Thymus (tissue), 11 donors: ENCODE measurements around the gene UMAD1. TPM values are rescaled to one million over a fixed set of nuclear protein-coding genes. Genes with fewer than 3 reads are reported as not detected.

ENCODE experiments used
- DNase-seq, 9 donors: peaks; one replicate each; pipeline ENCODE4 v3.0.0-alpha.2; 2013; ENCODE audit warnings: low spot score in 9 of 9, low read depth in 6 of 9, missing footprints in 1 of 9
- H3K27ac ChIP-seq, 2 donors: one replicate each; pipeline ENCODE4 v1.5.1; 2013; ENCODE audit warnings: control low read depth in 1 of 2, low read depth in 1 of 2, low read length in 1 of 2, mild to moderate bottlenecking in 1 of 2, moderate library complexity in 1 of 2
- H3K27me3 ChIP-seq, 2 donors: one replicate each; pipeline ENCODE4 v1.5.1; 2013; ENCODE audit warnings: low read length in 1 of 2; ENCODE audit not compliant: control insufficient read depth in 2 of 2, insufficient read depth in 1 of 2
- H3K36me3 ChIP-seq, 2 donors: one replicate each; pipeline ENCODE4 v1.5.1; 2013; ENCODE audit warnings: low read length in 1 of 2, mild to moderate bottlenecking in 1 of 2, moderate library complexity in 1 of 2; ENCODE audit not compliant: control insufficient read depth in 2 of 2, insufficient read depth in 2 of 2
- H3K4me1 ChIP-seq, 2 donors: one replicate each; pipeline ENCODE4 v1.5.1; 2013; ENCODE audit warnings: low read length in 2 of 2; ENCODE audit not compliant: control insufficient read depth in 2 of 2, insufficient read depth in 2 of 2
- H3K4me3 ChIP-seq, 2 donors: one replicate each; pipeline ENCODE4 v1.5.1; 2013; ENCODE audit warnings: low read length in 2 of 2, control low read depth in 1 of 2, mild to moderate bottlenecking in 1 of 2
- H3K9me3 ChIP-seq, 2 donors: one replicate each; pipeline ENCODE4 v1.5.1; 2013; ENCODE audit warnings: low read length in 1 of 2, mild to moderate bottlenecking in 1 of 2; ENCODE audit not compliant: control insufficient read depth in 2 of 2, insufficient read depth in 1 of 2
- WGBS: extraction: QIAGEN DNeasy Blood & Tissue Kit; methylation state at CpG from one replicate; pipeline ENCODE4 v1.1.7; 2013; 5-methylcytosine and 5-hydroxymethylcytosine counted together
- polyA plus RNA-seq: library from polyadenylated mRNA; stranded (reverse); fragments of 200-250 nt; gene quantifications from one replicate; pipeline ENCODE4 v1.2.3, GENCODE V29; 2013
- total RNA-seq: library from RNA; stranded (reverse); fragments of 120-200 nt; gene quantifications from one replicate; pipeline ENCODE4 v1.2.4, GENCODE V29; 2013
- donor health status: healthy.

The UMAD1 gene
- total and polyA plus RNA-seq, 2 donors, result 15.7 to 21.9 TPM

- 98% methylated on average over 8 of the region's 8 CpGs for WGBS
- Histone ChIP-seq H3K27me3 (no peaks in the 10 kb centered on the region), H3K4me3 (no peak overlapping the region), H3K36me3 (no peaks in the 10 kb centered on the region), H3K9me3 (no peaks in the 10 kb centered on the region), H3K27ac (no peak overlapping the region), H3K4me1 (peaks cover 1 to 15% of the 10 kb centered on the region in 2 donors)
- DNase-seq, result no peak
Observed at GRCh38 chr7:7769710-7770627, 129.4 kb downstream of the UMAD1 start.

- Histone ChIP-seq H3K4me3 (no peak overlapping the region), H3K27ac (no peak overlapping the region), H3K9me3 (no peaks in the 10 kb centered on the region), H3K36me3 (no peaks in the 10 kb centered on the region), H3K4me1 (peaks cover 0 to 10% of the 10 kb centered on the region in 2 donors), H3K27me3 (no peaks in the 10 kb centered on the region)
- no peak for DNase-seq
Observed at GRCh38 chr7:7771452-7771851, 130.9 kb downstream of the UMAD1 start.

GRCh38 chr7:7772397-7772821, 131.9 kb downstream of the UMAD1 start:
- DNase-seq, result peak in 4 of 9 donors; percentile 28 to 71 (median 38)
- H3K4me3 ChIP-seq, result no peak overlapping the region
- H3K27ac ChIP-seq, result peak overlapping the region; percentile 64 to 84
- WGBS, result 55% methylated on average over 6 of the region's 6 CpGs
- no peaks in the 10 kb centered on the region for H3K36me3 ChIP-seq
- no peaks in the 10 kb centered on the region for H3K9me3 ChIP-seq
- peaks cover 0 to 10% of the 10 kb centered on the region in 2 donors for H3K4me1 ChIP-seq
- no peaks in the 10 kb centered on the region for H3K27me3 ChIP-seq

- whole genome bisulfite sequencing, result 94% methylated on average over 3 of the region's 3 CpGs
- Histone ChIP-seq H3K4me1 (peaks cover 0 to 10% of the 10 kb centered on the region in 2 donors), H3K9me3 (no peaks in the 10 kb centered on the region), H3K36me3 (no peaks in the 10 kb centered on the region), H3K27me3 (no peaks in the 10 kb centered on the region), H3K4me3 (no peak overlapping the region), H3K27ac (peak overlapping the region in 1 of 2 donors; percentile 21)
- peak in 1 of 9 donors; percentile 30 for DNase-seq
Observed at GRCh38 chr7:7773334-7774309, 133.1 kb downstream of the UMAD1 start.

GRCh38 chr7:7779888-7780287, 139.3 kb downstream of the UMAD1 start:
- H3K27me3 ChIP-seq, result no peaks in the 10 kb centered on the region
- H3K4me3 ChIP-seq, result no peak overlapping the region
- H3K27ac ChIP-seq, result no peak overlapping the region
- no peak for DNase-seq
- no peaks in the 10 kb centered on the region for H3K36me3 ChIP-seq
- WGBS, result 98% methylated on average over 1 of the region's 1 CpG
- peaks cover 2 to 5% of the 10 kb centered on the region in 2 donors for H3K4me1 ChIP-seq
- H3K9me3 ChIP-seq, result no peaks in the 10 kb centered on the region

- peaks cover 5 to 7% of the 10 kb centered on the region in 2 donors for H3K4me1 ChIP-seq
- H3K27ac ChIP-seq, result peak overlapping the region in 1 of 2 donors; percentile 61
- H3K36me3 ChIP-seq, result no peaks in the 10 kb centered on the region
- H3K4me3 ChIP-seq, result no peak overlapping the region
- WGBS, result 72% methylated on average over 1 of the region's 1 CpG
- H3K27me3 ChIP-seq, result no peaks in the 10 kb centered on the region
- peak in 1 of 9 donors; percentile 45 for DNase-seq
- H3K9me3 ChIP-seq, result no peaks in the 10 kb centered on the region
Observed at GRCh38 chr7:7783001-7783400, 142.4 kb downstream of the UMAD1 start.

- Histone ChIP-seq H3K27me3 (no peaks in the 10 kb centered on the region), H3K27ac (no peak overlapping the region), H3K36me3 (no peaks in the 10 kb centered on the region), H3K9me3 (no peaks in the 10 kb centered on the region), H3K4me1 (peaks cover 5 to 7% of the 10 kb centered on the region in 2 donors), H3K4me3 (no peak overlapping the region)
- no peak for DNase-seq
- WGBS, result 95% methylated on average over 6 of the region's 6 CpGs
Observed at GRCh38 chr7:7785344-7785973, 144.9 kb downstream of the UMAD1 start.

- 95% methylated on average over 3 of the region's 3 CpGs for WGBS
Observed at GRCh38 chr7:7786595-7786994, 146.0 kb downstream of the UMAD1 start.

More at GRCh38 chr7:7786595-7786994, 146.0 kb downstream of the UMAD1 start:
- Histone ChIP-seq H3K27ac (no peak overlapping the region), H3K4me1 (peaks cover 5 to 7% of the 10 kb centered on the region in 2 donors), H3K4me3 (no peak overlapping the region), H3K36me3 (no peaks in the 10 kb centered on the region), H3K9me3 (no peaks in the 10 kb centered on the region), H3K27me3 (no peaks in the 10 kb centered on the region)
- peak in 1 of 9 donors; percentile 52 for DNase-seq
